NB4 (cell line): ENCODE results near the gene RIPK3.

Experiments used
- CTCF ChIP-seq: IDR thresholded peaks from one replicate; pipeline ENCODE4 v1.5.1; 2012; ENCODE audit warnings: low read depth, low read length
- POLR2A ChIP-seq: IDR thresholded peaks from 2 replicates; pipeline ENCODE4 v1.6.1; 2011; ENCODE audit warnings: mild to moderate bottlenecking; ENCODE audit not compliant: insufficient read length; ENCODE audit errors: extremely low read depth
- TF ChIP-seq, protein P1 (sequence below): IDR thresholded peaks from 2 replicates; pipeline ENCODE4 v1.6.1; 2011; ENCODE audit warnings: low read depth, low read length

DNA sequence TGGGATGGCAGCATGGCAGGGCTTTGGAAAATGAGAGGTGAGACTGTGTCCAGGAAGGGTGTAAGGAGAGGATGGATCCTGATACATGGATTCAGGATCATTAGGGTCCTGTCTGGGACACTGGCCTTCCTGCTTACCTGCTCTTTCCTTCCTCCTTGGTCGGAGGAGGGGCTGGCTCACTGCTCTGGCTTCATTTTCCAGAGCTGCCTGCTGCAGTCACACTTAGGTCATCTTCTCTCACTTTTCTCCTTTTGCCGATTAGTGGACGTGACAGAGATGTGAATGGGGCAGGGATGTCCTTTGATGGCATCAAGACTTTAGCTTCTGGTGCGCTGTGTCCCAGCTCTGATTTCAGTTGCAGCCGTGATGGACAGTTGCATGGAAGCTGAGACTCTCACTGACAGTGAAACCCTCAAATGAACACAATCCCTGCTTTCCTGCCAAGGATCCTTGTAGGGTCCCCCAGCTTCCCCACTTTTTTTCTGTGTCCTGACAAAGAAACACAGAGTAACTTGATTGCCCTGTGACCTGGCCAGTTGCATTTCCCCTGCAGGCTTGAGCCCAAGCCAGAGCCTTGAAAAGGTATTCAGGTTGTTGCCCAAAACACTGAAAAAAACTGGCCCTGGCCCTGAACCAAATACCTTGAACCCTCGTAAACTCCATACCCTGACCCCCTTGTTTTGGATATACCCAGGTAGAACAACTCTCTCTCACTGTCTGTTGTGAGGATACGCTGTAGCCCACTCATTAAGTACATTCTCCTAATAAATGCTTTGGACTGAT is 31.3 kb downstream of the RIPK3 start:
- TF ChIP-seq POLR2A (no peak), CTCF (no peak)
- TF ChIP-seq, protein P1, sequence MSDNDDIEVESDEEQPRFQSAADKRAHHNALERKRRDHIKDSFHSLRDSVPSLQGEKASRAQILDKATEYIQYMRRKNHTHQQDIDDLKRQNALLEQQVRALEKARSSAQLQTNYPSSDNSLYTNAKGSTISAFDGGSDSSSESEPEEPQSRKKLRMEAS: no peak
